ENCODE data around the gene DNAJA1. TPM values are rescaled to one million over a fixed set of nuclear protein-coding genes. Genes with fewer than 3 reads are reported as not detected.
"Not testable (repeated sequence)": the region's sequence is repeated elsewhere in the genome, so short reads cannot be mapped to it uniquely, and the experiment has no call there.

The DNAJA1 gene
- total RNA-seq, 1 donor from 2014 or later, result 125 TPM

DNA sequence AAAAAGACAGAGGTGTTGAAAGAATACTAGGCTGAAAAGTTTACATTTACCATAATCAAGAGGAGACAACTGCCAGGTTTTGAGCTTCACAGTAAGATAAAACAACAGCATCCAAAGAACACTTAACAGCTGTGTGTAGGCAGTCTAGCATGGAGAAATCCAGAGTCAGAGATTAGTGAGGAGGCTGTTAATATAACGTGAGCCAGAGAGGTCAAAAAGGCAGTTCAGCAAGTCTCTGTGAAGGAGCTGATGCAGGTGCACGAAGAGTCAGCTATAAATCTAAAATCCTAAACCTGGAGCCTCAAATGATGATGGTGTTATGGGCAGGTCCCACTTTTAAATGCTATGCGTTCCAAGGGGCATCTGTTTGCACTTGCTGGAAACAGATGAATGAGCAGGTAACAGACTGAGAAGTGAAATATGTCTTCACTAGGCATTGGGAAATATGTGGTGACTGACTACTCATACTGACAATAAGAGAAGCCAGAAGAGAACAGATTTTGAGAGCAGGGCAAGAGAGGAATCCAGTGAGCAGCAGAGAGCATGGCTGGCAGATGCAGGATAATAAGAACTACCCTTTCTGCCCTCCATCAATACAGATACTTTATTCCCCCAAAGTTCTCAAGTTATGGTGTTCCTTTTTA, 32.4 kb upstream of the DNAJA1 start:
- ATAC-seq (peak; percentile 31), DNase-seq (no peak)
- Histone ChIP-seq H3K9me3 (no peaks in the 10 kb centered on the region), H3K36me3 (peaks cover 62% of the 10 kb centered on the region), H3K4me3 (no peak overlapping the region), H3K27ac (no peak overlapping the region), H3K27me3 (no peaks in the 10 kb centered on the region), H3K4me1 (no peaks in the 10 kb centered on the region)
- TF ChIP-seq, protein P1, sequence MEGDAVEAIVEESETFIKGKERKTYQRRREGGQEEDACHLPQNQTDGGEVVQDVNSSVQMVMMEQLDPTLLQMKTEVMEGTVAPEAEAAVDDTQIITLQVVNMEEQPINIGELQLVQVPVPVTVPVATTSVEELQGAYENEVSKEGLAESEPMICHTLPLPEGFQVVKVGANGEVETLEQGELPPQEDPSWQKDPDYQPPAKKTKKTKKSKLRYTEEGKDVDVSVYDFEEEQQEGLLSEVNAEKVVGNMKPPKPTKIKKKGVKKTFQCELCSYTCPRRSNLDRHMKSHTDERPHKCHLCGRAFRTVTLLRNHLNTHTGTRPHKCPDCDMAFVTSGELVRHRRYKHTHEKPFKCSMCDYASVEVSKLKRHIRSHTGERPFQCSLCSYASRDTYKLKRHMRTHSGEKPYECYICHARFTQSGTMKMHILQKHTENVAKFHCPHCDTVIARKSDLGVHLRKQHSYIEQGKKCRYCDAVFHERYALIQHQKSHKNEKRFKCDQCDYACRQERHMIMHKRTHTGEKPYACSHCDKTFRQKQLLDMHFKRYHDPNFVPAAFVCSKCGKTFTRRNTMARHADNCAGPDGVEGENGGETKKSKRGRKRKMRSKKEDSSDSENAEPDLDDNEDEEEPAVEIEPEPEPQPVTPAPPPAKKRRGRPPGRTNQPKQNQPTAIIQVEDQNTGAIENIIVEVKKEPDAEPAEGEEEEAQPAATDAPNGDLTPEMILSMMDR (IDR thresholded peaks at IDR 0.05), result no peak
- intact Hi-C loops (cut with DNase I), result no loop called here

DNA sequence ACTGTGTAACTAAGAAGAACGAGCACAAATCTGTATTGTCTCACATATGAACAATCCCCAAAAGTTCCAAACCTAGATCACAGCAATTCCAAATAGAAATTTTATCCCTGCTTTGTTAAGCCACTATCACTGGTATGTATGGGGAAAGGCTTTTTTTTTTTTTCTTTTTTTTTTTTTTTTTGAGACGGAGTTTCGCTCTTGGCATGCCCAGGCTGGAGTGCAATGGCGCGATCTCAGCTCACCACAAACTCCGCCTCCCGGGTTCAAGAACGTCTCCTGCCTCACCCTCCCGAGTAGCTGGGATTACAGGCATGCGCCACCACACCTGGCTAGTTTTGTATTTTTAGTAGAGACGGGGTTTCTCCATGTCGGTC, 24.4 kb upstream of the DNAJA1 start:
- peak overlapping the region; percentile 85 for H3K4me3 ChIP-seq
- H3K9me3 ChIP-seq; ATAC-seq; H3K27me3 ChIP-seq; intact Hi-C loops (cut with DNase I); DNase-seq: not testable (repeated sequence)
- peak overlapping the region; percentile 92 for H3K27ac ChIP-seq
- H3K4me1 ChIP-seq, result peaks cover 14% of the 10 kb centered on the region
- H3K36me3 ChIP-seq, result peaks cover 22% of the 10 kb centered on the region

DNA sequence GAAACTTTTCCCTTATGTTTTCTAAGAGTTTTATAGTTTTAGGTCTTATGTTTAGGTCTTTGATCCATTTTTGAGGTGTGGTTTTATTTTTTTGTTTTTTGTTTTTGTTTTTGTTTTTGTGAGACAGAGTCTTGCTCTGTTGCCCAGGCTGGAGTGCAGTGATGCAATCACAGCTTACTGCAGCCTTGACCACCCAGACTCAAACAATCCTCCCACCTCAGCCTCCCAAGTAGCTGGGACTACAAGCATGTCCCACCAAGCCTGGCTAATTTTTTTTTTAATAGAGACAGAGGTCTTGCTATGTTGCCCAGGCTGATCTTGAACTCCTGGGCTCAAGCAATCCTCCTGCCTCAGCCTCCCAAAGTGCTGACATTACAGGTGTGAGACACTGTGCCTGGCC, 19.7 kb upstream of the DNAJA1 start:
- ATAC-seq; DNase-seq; H3K27me3 ChIP-seq; H3K9me3 ChIP-seq; H3K27ac ChIP-seq; H3K4me1 ChIP-seq; H3K36me3 ChIP-seq; intact Hi-C loops (cut with DNase I); H3K4me3 ChIP-seq: not testable (repeated sequence)

DNA sequence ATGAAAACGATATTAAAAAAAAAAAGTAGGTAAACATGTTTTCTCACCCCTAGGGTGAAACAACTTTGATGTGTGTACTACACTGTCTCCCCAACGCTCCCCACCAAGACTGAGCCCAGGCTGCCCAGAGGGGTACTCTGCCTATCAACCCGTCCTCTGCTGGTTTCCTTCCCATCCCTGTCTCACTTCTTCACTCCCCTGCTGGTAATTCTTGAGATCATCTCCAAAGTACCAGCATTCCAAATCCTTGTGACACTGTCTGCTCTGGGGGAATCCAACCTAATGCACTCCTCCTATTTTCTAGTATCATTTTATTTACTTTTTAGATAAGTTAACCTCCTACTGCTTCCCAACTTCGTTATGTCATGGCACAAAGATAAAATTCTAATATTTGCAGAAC, 17.3 kb upstream of the DNAJA1 start:
- no peaks in the 10 kb centered on the region for H3K4me1 ChIP-seq
- intact Hi-C loops (cut with DNase I), result no loop called here
- TF ChIP-seq, protein P1 (IDR thresholded peaks at IDR 0.05), result no peak
- no peaks in the 10 kb centered on the region for H3K27me3 ChIP-seq
- H3K9me3 ChIP-seq, result no peaks in the 10 kb centered on the region
- no peak overlapping the region for H3K27ac ChIP-seq
- no peak for DNase-seq
- ATAC-seq, result no peak
- no peaks in the 10 kb centered on the region for H3K36me3 ChIP-seq
- no peak overlapping the region for H3K4me3 ChIP-seq

DNA sequence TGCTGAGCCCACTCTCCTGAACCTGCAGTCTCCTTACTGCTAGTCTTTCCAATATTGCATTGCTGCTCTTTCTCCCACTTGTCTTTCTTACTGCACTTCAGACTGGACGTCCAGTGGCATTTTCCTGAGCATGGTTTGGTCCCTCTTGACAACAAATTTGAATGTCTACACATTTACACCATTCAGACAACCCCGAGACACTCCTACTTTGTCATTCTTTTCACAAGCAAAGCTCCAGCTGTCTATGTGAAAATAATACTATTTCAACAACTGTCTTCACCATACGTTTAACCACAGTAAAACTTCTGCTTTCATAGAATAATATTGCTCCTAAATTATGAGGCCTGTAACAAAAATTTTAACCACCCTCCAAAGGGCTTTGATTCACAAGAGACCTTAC, 13.2 kb upstream of the DNAJA1 start:
- TF ChIP-seq, protein P1 (IDR thresholded peaks at IDR 0.05), result no peak
- H3K4me3 ChIP-seq, result no peak overlapping the region
- H3K9me3 ChIP-seq, result no peaks in the 10 kb centered on the region
- H3K27ac ChIP-seq, result no peak overlapping the region
- DNase-seq (no peak), ATAC-seq (peak; percentile 50)
- H3K36me3 ChIP-seq, result no peaks in the 10 kb centered on the region
- no peaks in the 10 kb centered on the region for H3K27me3 ChIP-seq
- H3K4me1 ChIP-seq, result no peaks in the 10 kb centered on the region
- intact Hi-C loops (cut with DNase I), result no loop called here

DNA sequence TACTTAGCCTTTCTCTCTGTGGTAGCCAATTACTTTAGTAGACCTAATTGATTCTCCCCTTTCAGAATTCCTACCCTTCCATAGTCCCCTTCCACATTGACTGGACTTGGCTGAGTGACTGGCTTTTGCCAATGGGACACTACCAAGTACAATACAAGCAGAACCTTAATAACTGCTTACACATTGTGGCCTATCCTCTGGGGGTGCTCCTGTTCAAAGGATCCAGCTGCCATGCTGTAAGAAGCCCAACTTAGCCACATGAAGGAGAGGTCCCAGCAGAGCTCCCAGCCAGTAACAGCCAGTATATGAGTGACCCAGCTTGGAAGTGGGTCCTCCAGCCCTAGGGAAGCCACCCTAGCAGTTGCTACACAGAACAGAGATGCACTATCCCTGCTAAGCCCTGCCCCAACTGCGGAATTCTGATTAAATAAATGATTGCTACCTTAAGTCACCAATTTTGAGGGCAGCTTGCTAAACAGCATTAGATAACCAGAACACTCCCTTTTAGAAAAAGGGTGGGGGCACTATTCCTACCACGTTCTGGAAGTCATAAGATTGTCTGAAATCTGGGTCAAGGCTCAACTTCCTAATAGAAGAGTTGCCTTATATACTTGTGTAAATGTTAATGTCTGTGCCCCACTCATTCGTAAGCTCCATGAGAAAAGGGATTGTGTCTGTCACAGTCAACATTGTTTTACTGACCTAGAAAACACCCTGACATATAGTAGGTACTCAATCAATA, 12.6 kb upstream of the DNAJA1 start:
- ATAC-seq, result peak; percentile 79
- no peak overlapping the region for H3K27ac ChIP-seq
- no peaks in the 10 kb centered on the region for H3K27me3 ChIP-seq
- TF ChIP-seq, protein P1 (IDR thresholded peaks at IDR 0.05), result no peak
- no peak for DNase-seq
- H3K9me3 ChIP-seq, result no peaks in the 10 kb centered on the region
- H3K4me3 ChIP-seq, result no peak overlapping the region
- no peaks in the 10 kb centered on the region for H3K4me1 ChIP-seq
- intact Hi-C loops (cut with DNase I), result no loop called here
- no peaks in the 10 kb centered on the region for H3K36me3 ChIP-seq

All from upper lobe of right lung (tissue), 1 donor.